Measurements from ENCODE around the gene SMAD4.
"Not testable (repeated sequence)": the region's sequence is repeated elsewhere in the genome, so short reads cannot be mapped to it uniquely, and the experiment has no call there.

SMAD4 gene

DNA sequence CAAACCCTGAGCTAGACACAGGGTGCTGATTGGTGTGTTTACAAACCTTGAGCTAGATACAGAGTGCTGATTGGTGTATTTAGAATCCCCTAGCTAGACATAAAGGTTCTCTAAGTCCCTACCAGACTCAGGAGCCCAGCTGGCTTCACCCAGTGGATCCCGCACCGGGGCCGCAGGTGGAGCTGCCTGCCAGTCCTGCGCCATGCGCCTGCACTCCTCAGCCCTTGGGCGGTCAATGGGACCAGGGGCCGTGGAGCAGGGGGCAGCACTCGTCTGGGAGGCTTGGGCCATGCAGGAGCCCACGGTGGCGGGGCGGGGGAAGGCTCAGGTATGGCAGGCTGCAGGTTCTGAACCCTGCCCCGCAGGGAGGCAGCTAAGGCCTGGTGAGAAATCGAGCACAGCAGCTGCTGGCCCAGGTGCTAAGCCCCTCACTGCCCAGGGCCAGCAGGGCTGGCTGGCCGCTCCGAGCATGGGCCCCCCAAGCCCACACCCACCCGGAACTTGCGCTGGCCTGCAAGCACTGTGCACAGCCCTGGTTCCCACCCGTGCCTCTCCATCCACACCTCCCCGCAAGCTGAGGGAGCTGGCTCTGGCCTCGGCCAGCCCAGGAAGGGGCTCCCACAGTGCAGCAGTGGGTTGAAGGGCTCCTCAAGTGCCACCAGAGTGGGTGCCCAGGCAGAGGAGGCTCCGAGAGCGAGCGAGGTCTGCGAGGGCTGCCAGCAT lies 81.8 kb downstream of the SMAD4 start:
- not testable (repeated sequence) for DNase-seq (ENCODE audit: low spot score)

DNA sequence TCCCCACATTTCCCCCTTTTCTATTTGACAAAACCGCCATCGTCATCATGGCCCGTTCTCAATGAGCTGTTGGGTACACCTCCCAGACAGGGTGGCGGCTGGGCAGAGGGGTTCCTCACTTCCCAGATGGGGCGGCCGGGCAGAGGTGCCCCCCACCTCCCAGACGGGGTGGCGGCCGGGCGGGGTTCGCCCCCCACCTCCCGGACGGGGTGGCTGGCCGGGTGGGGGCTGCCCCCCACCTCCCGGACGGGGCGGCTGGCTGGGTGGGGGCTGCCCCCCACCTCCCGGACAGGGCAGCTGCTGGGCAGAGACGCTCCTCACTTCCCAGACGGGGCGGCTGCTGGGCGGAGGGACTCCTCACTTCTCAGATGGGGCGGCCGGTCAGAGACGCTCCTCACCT lies 87.0 kb downstream of the SMAD4 start:
- not testable (repeated sequence) for DNase-seq (ENCODE audit: low spot score)

GRCh38 chr18:51119561-51119960 lies 89.5 kb downstream of the SMAD4 start:
- DNase-seq (ENCODE audit: low spot score): not testable (repeated sequence)

DNA sequence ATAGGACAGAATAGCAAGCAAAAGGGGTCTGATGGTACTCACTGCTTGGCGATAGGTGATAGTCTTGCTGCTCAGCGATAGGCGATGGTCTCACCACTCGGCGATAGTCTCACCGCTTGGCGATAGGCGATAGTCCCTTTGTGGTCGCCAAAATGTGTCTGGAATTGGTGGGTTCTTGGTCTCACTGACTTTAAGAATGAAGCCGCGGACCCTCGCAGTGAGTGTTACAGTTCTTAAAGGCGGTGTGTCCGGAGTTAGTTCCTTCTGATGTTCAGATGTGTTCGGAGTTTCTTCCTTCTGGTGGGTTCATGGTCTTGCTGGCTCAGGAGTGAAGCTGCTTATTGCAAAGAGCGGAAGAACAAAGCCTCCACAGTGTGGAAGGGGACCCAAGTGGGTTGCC lies 90.0 kb downstream of the SMAD4 start:
- DNase-seq (ENCODE audit: low spot score): not testable (repeated sequence)

- DNase-seq (ENCODE audit: low spot score): no peak
These were observed 91.0 kb downstream of the SMAD4 start for GRCh38 chr18:51120809-51121596.

- no peak for DNase-seq (ENCODE audit: low spot score)
These were observed 91.5 kb downstream of the SMAD4 start for GRCh38 chr18:51121597-51121857.

- no peak for DNase-seq (ENCODE audit: low spot score)
These were observed 92.4 kb downstream of the SMAD4 start for GRCh38 chr18:51122266-51123045.

DNA sequence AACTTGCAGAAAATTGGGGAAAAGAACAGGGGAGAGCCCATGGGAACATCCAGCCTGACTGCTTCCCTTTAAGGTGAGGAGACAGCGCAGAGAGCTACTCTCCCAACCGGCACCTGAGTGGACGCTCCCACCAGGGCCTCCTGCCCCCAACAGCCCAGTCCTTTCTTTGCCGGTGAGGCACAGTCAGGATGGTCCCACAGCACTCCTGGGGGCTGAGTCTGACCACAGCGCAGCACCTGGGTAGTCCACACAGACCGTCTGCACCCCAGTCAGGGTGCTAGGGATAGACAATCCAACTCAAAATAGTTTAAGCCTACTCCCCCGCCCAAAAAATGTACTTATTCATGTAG lies 93.0 kb downstream of the SMAD4 start:
- DNase-seq (ENCODE audit: low spot score): no peak

DNA sequence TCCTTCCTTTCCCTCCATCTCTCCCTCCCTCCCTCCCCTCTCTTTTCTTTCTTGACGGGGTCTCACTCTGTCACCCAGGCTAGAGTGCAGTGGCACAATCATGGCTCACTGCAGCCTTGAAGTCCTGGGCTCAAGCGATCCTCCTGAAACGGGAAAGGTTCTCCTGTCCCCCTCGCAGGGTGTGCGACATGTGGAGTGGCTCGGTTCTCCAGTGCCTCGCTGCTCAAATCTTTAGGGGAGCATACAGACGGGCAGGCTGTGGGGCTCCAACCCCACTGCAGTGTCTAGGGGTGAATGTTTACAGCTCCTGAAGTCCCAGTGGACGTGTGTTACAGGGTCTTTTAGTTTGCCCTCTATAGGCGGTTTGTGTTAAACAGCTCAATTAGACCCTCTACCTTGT lies 93.5 kb downstream of the SMAD4 start:
- no peak for DNase-seq (ENCODE audit: low spot score)

GRCh38 chr18:51123936-51124486 lies 94.0 kb downstream of the SMAD4 start:
- DNase-seq (ENCODE audit: low spot score): no peak

GRCh38 chr18:51125976-51126375 lies 96.0 kb downstream of the SMAD4 start:
- no peak for DNase-seq (ENCODE audit: low spot score)

- no peak for DNase-seq (ENCODE audit: low spot score)
These were observed 97.7 kb downstream of the SMAD4 start for GRCh38 chr18:51127664-51128063.

GRCh38 chr18:51128533-51128932 lies 98.5 kb downstream of the SMAD4 start:
- DNase-seq (ENCODE audit: low spot score): no peak

DNA sequence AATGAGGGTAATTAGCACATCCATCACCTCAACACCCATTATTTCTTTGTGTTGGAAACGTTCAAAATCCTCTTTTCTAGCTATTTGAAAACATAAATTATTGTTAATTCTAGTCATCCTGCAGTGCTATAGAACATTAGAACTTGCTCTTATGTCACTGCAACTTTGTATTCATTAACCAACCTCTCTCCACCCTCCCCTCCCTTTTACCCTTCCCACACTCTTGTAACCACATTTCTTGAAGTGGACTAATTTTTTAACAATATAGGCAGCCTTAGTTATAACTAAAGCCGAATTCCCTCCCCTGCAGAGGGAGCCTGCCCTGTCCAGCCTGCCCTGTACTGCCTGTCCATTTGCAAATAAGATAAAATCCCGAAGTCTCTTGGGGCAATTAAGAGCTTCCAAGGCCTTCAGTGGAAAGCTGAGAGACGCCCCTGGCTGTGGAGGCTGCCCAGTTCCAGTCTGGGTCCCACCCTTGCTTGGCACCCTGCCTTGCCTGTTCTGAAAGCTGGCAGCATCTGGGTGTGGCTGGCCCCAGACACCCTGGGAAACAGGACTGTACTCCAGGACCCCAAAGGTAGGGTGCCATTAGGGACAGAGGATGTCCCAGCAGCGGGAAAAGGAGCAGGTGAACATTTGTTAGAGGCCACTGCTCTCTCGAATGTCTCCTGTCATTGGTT lies 102.4 kb downstream of the SMAD4 start:
- DNase-seq (ENCODE audit: low spot score): no peak

- DNase-seq (ENCODE audit: low spot score): no peak
These were observed 103.7 kb downstream of the SMAD4 start for GRCh38 chr18:51133580-51134160.
